H9 (cell line): ENCODE measurements around the gene TAF8. TPM values are rescaled to one million over a fixed set of nuclear protein-coding genes. Genes with fewer than 3 reads are reported as not detected.

Source experiments
- DNase-seq: peaks from one replicate; pipeline ENCODE4 v3.0.0-alpha.2; 2017
- H2AFZ ChIP-seq: one replicate; pipeline ENCODE4 v1.6.1; 2013; ENCODE audit warnings: mild to moderate bottlenecking, low read length, control low read depth, moderate library complexity
- H2AK5ac ChIP-seq: 2 replicates; pipeline ENCODE4 v1.6.1; 2013; ENCODE audit warnings: low read length, control low read depth, mixed read lengths; ENCODE audit not compliant: insufficient read length
- H2BK120ac ChIP-seq: one replicate; pipeline ENCODE4 v1.6.1; 2013; ENCODE audit warnings: low read depth, mild to moderate bottlenecking, low read length, control low read depth, inconsistent platforms; ENCODE audit not compliant: poor library complexity, severe bottlenecking
- H2BK12ac ChIP-seq: 2 replicates; pipeline ENCODE4 v1.6.1; 2013; ENCODE audit warnings: low read length, control low read depth, mixed read lengths, low read depth; ENCODE audit not compliant: insufficient read length
- H2BK15ac ChIP-seq: 2 replicates; pipeline ENCODE4 v1.6.1; 2013; ENCODE audit warnings: low read depth, low read length, control low read depth
- H2BK20ac ChIP-seq: one replicate; pipeline ENCODE4 v1.6.1; 2013; ENCODE audit warnings: low read depth, mild to moderate bottlenecking, low read length, control low read depth, inconsistent platforms; ENCODE audit not compliant: poor library complexity, severe bottlenecking
- H2BK5ac ChIP-seq: 2 replicates; pipeline ENCODE4 v1.6.1; 2013; ENCODE audit warnings: low read length, control low read depth, mixed read lengths; ENCODE audit not compliant: insufficient read length
- H3K14ac ChIP-seq: 2 replicates; pipeline ENCODE4 v1.6.1; 2013; ENCODE audit warnings: low read length, control low read depth; ENCODE audit not compliant: insufficient read depth
- H3K18ac ChIP-seq: 2 replicates; pipeline ENCODE4 v1.6.1; 2013; ENCODE audit warnings: low read depth, mild to moderate bottlenecking, mixed read lengths, low read length, control low read depth; ENCODE audit not compliant: insufficient read length
- H3K23ac ChIP-seq: 2 replicates; pipeline ENCODE4 v1.6.1; 2013; ENCODE audit warnings: low read length, control low read depth, mixed read lengths, low read depth; ENCODE audit not compliant: insufficient read length
- H3K23me2 ChIP-seq: 2 replicates; pipeline ENCODE4 v1.6.1; 2013; ENCODE audit warnings: low read depth, mild to moderate bottlenecking, mixed read lengths, low read length, control low read depth; ENCODE audit not compliant: insufficient read length, poor library complexity, severe bottlenecking
- H3K27ac ChIP-seq: 2 replicates; pipeline ENCODE4 v1.5.1; 2013; ENCODE audit warnings: low read length, control low read depth, mixed read lengths, low read depth; ENCODE audit not compliant: insufficient read length
- H3K27me3 ChIP-seq: 2 replicates; pipeline ENCODE4 v1.6.1; 2013; ENCODE audit warnings: low read length, control low read depth, inconsistent platforms; ENCODE audit not compliant: insufficient read depth
- H3K4ac ChIP-seq: 2 replicates; pipeline ENCODE4 v1.6.1; 2013; ENCODE audit warnings: low read depth, mild to moderate bottlenecking, control low read depth, inconsistent platforms, low read length, moderate library complexity
- H3K4me1 ChIP-seq: 2 replicates; pipeline ENCODE4 v1.6.1; 2013; ENCODE audit warnings: low read length, control low read depth, inconsistent platforms; ENCODE audit not compliant: insufficient read depth
- H3K4me2 ChIP-seq: 2 replicates; pipeline ENCODE4 v1.6.1; 2013; ENCODE audit warnings: low read length, control low read depth, mixed read lengths; ENCODE audit not compliant: insufficient read length, insufficient read depth
- H3K56ac ChIP-seq: 2 replicates; pipeline ENCODE4 v1.6.1; 2013; ENCODE audit warnings: low read depth, mild to moderate bottlenecking, mixed read lengths, low read length, control low read depth; ENCODE audit not compliant: insufficient read length
- H3K79me1 ChIP-seq: 2 replicates; pipeline ENCODE4 v1.6.1; 2013; ENCODE audit warnings: low read depth, mild to moderate bottlenecking, moderate library complexity, low read length, control low read depth, inconsistent platforms; ENCODE audit not compliant: insufficient read depth, poor library complexity, severe bottlenecking
- H3K79me2 ChIP-seq: 2 replicates; pipeline ENCODE4 v1.6.1; 2013; ENCODE audit warnings: low read length, control low read depth, inconsistent platforms; ENCODE audit not compliant: insufficient read depth
- H3K9ac ChIP-seq: 2 replicates; pipeline ENCODE4 v1.6.1; 2013; ENCODE audit warnings: low read length, control low read depth, mixed read lengths; ENCODE audit not compliant: insufficient read length; ENCODE audit errors: extremely low read depth
- H3K9me3 ChIP-seq: one replicate; pipeline ENCODE4 v1.6.1; 2013; ENCODE audit warnings: low read depth, low read length, inconsistent platforms; ENCODE audit not compliant: control insufficient read depth
- H3T11ph ChIP-seq: one replicate; pipeline ENCODE4 v1.6.1; 2013; ENCODE audit warnings: mild to moderate bottlenecking, low read length, control low read depth, inconsistent platforms
- H4K20me1 ChIP-seq: one replicate; pipeline ENCODE4 v1.6.1; 2013; ENCODE audit not compliant: control insufficient read depth, insufficient read length, insufficient read depth
- H4K5ac ChIP-seq: 2 replicates; pipeline ENCODE4 v1.6.1; 2013; ENCODE audit warnings: low read depth, mild to moderate bottlenecking, mixed read lengths, low read length, control low read depth; ENCODE audit not compliant: insufficient read length
- H4K8ac ChIP-seq: replicated peaks from 2 replicates; pipeline ENCODE4 v1.6.1; 2013; ENCODE audit warnings: low read length, control low read depth, mixed read lengths, low read depth; ENCODE audit not compliant: insufficient read length
- H4K91ac ChIP-seq: 2 replicates; pipeline ENCODE4 v1.6.1; 2013; ENCODE audit warnings: low read depth, mild to moderate bottlenecking, moderate library complexity, mixed read lengths, low read length, control low read depth; ENCODE audit not compliant: insufficient read length
- H3K27ac Mint-ChIP-seq, 3 experiments: 2 replicates in 2 of 3; 3 replicates in 1 of 3; pipeline ENCODE4 v1.8.0; 2020 to 2021; ENCODE audit warnings: mixed read lengths in 3 of 3, mild to moderate bottlenecking in 1 of 3, moderate library complexity in 1 of 3
- H3K27me3 Mint-ChIP-seq: 2 replicates; pipeline ENCODE4 v1.8.0; 2021; ENCODE audit warnings: low read depth, mild to moderate bottlenecking, moderate library complexity, mixed read lengths
- H3K36me3 Mint-ChIP-seq, 3 experiments: 2 replicates in 2 of 3; 3 replicates in 1 of 3; pipeline ENCODE4 v1.8.0; 2020 to 2021; ENCODE audit warnings: low read depth in 3 of 3, mixed read lengths in 3 of 3; ENCODE audit not compliant: insufficient read depth in 1 of 3
- H3K4me1 Mint-ChIP-seq, 2 experiments: 2 replicates each; pipeline ENCODE4 v1.8.0; 2020; ENCODE audit warnings: mixed read lengths in 2 of 2
- H3K4me3 Mint-ChIP-seq, 2 experiments: 2 replicates in 1 of 2; 3 replicates in 1 of 2; pipeline ENCODE4 v1.8.0; 2020 to 2021; ENCODE audit warnings: mild to moderate bottlenecking in 2 of 2, mixed read lengths in 2 of 2, moderate library complexity in 1 of 2
- H3K9me3 Mint-ChIP-seq, 2 experiments: 2 replicates in 1 of 2; 3 replicates in 1 of 2; pipeline ENCODE4 v1.8.0; 2020; ENCODE audit warnings: mild to moderate bottlenecking in 2 of 2, mixed read lengths in 2 of 2, moderate library complexity in 1 of 2
- WGBS: extraction: QIAGEN DNeasy Blood & Tissue Kit; methylation state at CpG from one replicate; pipeline ENCODE4 v1.1.7; 2013; ENCODE audit warnings: missing lambda C conversion rate, low lambda C conversion rate, mixed read lengths; ENCODE audit not compliant: insufficient read length; ENCODE audit errors: extremely low coverage; 5-methylcytosine and 5-hydroxymethylcytosine counted together
- total RNA-seq: library from RNA; stranded (reverse); gene quantifications from 2 replicates; pipeline ENCODE4 v1.2.1, GENCODE V29; 2021
- TF ChIP-seq, protein P1 (sequence below): fragments of 200-600 bp; sonication (generic); conservative IDR thresholded peaks from 3 replicates; pipeline ENCODE4 v1.8.0; 2021; ENCODE audit warnings: antibody characterized with exemption, mild to moderate bottlenecking

The TAF8 gene
- total RNA-seq, 1 experiment from 2014 or later, result 30.4 TPM

DNA sequence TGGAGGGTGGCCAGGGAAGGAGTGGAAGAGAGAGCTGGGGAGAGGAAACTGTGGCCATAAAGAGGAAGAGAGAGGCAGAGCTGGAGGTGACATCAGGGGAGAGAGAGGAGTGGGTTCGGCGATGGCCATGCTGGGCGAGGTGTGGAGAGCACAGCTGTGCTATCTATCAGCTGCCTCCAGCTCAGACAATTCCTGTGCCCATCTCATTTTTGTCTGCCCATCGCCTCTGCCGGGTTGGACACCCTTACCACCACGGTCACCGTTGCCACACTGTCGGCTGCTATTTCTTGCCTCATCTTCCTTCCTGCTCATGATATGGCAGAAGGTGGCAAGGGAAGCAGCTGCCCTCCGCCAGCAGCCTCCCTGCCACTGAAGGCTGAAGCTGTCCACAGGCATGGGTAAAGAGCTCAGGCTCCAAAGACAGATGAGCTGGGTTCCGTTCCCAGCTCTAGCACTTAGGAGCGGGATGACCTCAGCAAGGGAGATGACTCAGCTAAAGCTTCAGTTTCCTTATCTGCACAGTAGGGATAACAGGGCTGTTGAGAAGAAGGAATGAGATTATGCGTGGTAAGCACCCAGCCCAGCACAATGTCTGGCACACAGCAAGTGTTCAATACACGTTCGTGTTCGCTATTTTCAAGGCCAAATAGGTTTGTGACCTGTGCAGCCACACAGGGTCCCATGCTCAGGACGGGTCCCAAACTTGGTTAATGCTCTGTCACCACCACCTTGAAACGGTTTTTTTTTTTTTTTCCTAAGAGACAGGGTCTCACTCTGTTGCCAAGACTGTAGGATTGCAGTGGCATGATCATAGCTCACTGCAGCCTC lies 21.9 kb upstream of the TAF8 start:
- no peak for DNase-seq
- H2AK5ac ChIP-seq, result no peak overlapping the region
- Mint-ChIP-seq H3K27ac (peak overlapping the region in 1 of 3 experiments; percentile 13; a peak in 2 of 7 replicates), H3K9me3 (no peaks in the 10 kb centered on the region), H3K36me3 (no peaks in the 10 kb centered on the region), H3K27me3 (no peaks in the 10 kb centered on the region; the same call in none of the 2 replicates), H3K4me3 (no peak overlapping the region), H3K4me1 (peaks cover 16 to 19% of the 10 kb centered on the region in 2 experiments)
- H2AFZ ChIP-seq, result no peak overlapping the region
- H3K9me3 ChIP-seq, result no peaks in the 10 kb centered on the region
- H3K9ac ChIP-seq, result no peak overlapping the region
- no peak overlapping the region for H4K91ac ChIP-seq
- H3K56ac ChIP-seq, result no peak overlapping the region
- H3K14ac ChIP-seq, result no peak overlapping the region
- H3K4me1 ChIP-seq, result no peaks in the 10 kb centered on the region
- H3K27me3 ChIP-seq, result no peaks in the 10 kb centered on the region
- WGBS, result no CpG with 5 or more reads among the region's 17 CpGs
- no peak overlapping the region for H3K23ac ChIP-seq
- H3K4ac ChIP-seq, result no peak overlapping the region
- H2BK12ac ChIP-seq, result no peak overlapping the region
- TF ChIP-seq, protein P1, sequence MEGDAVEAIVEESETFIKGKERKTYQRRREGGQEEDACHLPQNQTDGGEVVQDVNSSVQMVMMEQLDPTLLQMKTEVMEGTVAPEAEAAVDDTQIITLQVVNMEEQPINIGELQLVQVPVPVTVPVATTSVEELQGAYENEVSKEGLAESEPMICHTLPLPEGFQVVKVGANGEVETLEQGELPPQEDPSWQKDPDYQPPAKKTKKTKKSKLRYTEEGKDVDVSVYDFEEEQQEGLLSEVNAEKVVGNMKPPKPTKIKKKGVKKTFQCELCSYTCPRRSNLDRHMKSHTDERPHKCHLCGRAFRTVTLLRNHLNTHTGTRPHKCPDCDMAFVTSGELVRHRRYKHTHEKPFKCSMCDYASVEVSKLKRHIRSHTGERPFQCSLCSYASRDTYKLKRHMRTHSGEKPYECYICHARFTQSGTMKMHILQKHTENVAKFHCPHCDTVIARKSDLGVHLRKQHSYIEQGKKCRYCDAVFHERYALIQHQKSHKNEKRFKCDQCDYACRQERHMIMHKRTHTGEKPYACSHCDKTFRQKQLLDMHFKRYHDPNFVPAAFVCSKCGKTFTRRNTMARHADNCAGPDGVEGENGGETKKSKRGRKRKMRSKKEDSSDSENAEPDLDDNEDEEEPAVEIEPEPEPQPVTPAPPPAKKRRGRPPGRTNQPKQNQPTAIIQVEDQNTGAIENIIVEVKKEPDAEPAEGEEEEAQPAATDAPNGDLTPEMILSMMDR, result no peak
- no peak overlapping the region for H2BK20ac ChIP-seq
- H2BK120ac ChIP-seq, result no peak overlapping the region
- H4K5ac ChIP-seq, result no peak overlapping the region
- H2BK15ac ChIP-seq, result no peak overlapping the region
- H4K20me1 ChIP-seq, result no peaks in the 10 kb centered on the region
- H3K79me1 ChIP-seq, result no peaks in the 10 kb centered on the region
- no peaks in the 10 kb centered on the region for H3K79me2 ChIP-seq
- H2BK5ac ChIP-seq, result no peak overlapping the region
- no peak overlapping the region for H4K8ac ChIP-seq
- H3K23me2 ChIP-seq, result no peaks in the 10 kb centered on the region
- H3K4me2 ChIP-seq, result no peak overlapping the region
- no peak overlapping the region for H3K27ac ChIP-seq
- H3T11ph ChIP-seq, result no peak overlapping the region
- H3K18ac ChIP-seq, result no peak overlapping the region
